ENCODE measurements around the gene HOXC11.

HOXC11 gene

GRCh38 chr12:53973236-53974042 is 513 bp downstream of the HOXC11 start:
- no peak for DNase-seq (ENCODE audit: low read depth in 1 of 2, low spot score in 1 of 2)

- DNase-seq (ENCODE audit: low read depth in 1 of 2, low spot score in 1 of 2) = no peak
Observed at GRCh38 chr12:53974084-53975063, 1.4 kb downstream of the HOXC11 start, which contains the start of gene HOTAIR. Gene HOTAIR (minus strand): TSS chr12:53974954.

GRCh38 chr12:53975064-53975471 is 2.1 kb downstream of the HOXC11 start:
- no peak for DNase-seq (ENCODE audit: low read depth in 1 of 2, low spot score in 1 of 2)

- DNase-seq (ENCODE audit: low read depth in 1 of 2, low spot score in 1 of 2) = no peak
Observed at GRCh38 chr12:53975479-53976152, 2.7 kb downstream of the HOXC11 start.

GRCh38 chr12:53976172-53976822 is 3.4 kb downstream of the HOXC11 start:
- DNase-seq (ENCODE audit: low read depth in 1 of 2, low spot score in 1 of 2) = no peak

GRCh38 chr12:53976823-53977595 is 4.1 kb downstream of the HOXC11 start:
- no peak for DNase-seq (ENCODE audit: low read depth in 1 of 2, low spot score in 1 of 2)

- DNase-seq (ENCODE audit: low read depth in 1 of 2, low spot score in 1 of 2) = no peak
Observed at GRCh38 chr12:53977596-53978445, 4.9 kb downstream of the HOXC11 start.

- no peak for DNase-seq (ENCODE audit: low read depth in 1 of 2, low spot score in 1 of 2)
Observed at GRCh38 chr12:53978477-53979356, 5.8 kb downstream of the HOXC11 start.

- no peak for DNase-seq (ENCODE audit: low read depth in 1 of 2, low spot score in 1 of 2)
Observed at GRCh38 chr12:53980104-53980801, 7.3 kb downstream of the HOXC11 start.

GRCh38 chr12:53980802-53981496 is 8.0 kb downstream of the HOXC11 start:
- DNase-seq (ENCODE audit: low read depth in 1 of 2, low spot score in 1 of 2) = no peak

- DNase-seq (ENCODE audit: low read depth in 1 of 2, low spot score in 1 of 2) = no peak
Observed at GRCh38 chr12:53981634-53982565, 9.0 kb downstream of the HOXC11 start.

- no peak for DNase-seq (ENCODE audit: low read depth in 1 of 2, low spot score in 1 of 2)
Observed at GRCh38 chr12:53982648-53983567, 10.0 kb downstream of the HOXC11 start.

GRCh38 chr12:53983568-53983949 is 10.6 kb downstream of the HOXC11 start:
- no peak for DNase-seq (ENCODE audit: low read depth in 1 of 2, low spot score in 1 of 2)

- no peak for DNase-seq (ENCODE audit: low read depth in 1 of 2, low spot score in 1 of 2)
Observed at GRCh38 chr12:53983950-53984572, 11.1 kb downstream of the HOXC11 start.
